Measurements from ENCODE around the gene CCNK. TPM values are rescaled to one million over a fixed set of nuclear protein-coding genes. Genes with fewer than 3 reads are reported as not detected.

Gene CCNK
- total RNA-seq, 2 experiments from 2014 or later, result 90.7 to 99.0 TPM

DNA sequence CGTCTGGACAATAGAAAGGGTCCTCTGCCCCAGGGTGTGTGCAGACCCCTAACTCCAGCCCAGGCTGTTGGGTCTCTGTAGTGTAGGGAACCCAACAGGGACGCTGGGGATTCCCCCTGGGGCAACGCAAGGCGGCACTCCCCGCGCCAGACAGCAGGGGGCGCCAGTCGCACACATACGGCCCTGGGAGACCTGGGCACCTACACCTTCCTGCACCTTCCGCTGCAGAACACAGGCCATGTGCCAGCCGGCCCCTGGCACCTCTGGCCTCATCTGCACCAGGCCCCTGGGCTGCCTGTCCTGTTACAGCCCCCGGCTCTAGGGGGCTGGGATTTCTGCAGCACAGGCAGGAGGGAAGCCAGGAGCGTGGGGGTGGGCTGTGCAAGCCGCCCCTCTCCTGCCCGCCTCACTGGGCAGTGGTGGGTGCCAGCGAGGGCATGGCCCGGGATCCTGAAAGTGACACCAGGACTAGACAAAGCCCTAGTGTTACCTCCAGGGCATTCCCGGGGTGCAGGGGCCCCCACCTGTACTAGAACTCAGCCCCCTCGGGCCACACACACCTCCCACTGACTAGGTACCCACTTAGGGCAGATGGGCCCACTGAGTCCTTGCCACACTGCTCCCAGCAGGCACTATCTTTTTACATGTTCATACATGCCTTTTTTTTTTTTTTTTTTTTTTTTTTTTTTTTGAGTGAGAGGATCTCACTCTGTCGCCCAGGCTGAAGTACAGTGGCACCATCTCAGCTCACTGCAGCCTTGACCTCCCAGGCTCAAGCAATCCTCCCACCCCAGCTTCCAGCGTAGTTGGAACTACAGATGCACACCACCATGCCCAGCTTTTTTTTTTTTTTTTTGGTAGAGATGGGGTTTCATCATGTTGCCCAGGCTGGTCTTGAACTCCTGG lies 37.5 kb downstream of the CCNK start:
- H3K27ac Mint-ChIP-seq, result no peak overlapping the region

DNA sequence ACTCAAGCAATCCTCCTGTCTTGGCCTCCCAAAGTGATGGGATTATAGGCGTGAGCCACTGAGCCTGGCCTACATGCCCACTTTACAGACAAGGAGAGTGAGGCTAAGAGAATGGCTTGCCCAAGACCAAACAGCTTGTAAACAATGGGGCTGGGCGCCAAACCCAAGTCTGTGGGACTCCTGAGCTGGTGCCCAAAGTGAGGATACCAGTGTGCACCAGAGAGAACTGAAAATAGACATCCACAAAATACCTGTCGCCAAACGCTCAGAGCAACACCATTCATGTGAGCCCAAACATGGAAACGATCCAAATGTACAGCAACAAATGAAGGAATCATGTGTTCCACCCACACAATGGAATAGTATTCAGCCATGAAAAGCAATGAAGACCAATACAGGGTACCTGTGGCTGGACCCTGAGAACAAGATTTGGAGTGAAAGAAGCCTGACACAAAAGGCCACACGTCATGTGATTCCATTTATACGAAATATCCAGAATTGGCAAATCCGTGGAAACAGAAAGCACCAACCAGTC lies 38.2 kb downstream of the CCNK start:
- Mint-ChIP-seq H3K9me3 (no peaks in the 10 kb centered on the region), H3K4me1 (ENCODE audit: low read depth) (no peaks in the 10 kb centered on the region), H3K36me3 (ENCODE audit: low read depth) (no peaks in the 10 kb centered on the region), H3K27me3 (ENCODE audit: low read depth) (no peaks in the 10 kb centered on the region), H3K27ac (no peak overlapping the region), H3K4me3 (no peak overlapping the region)
- intact Hi-C loops (cut with micrococcal nuclease), result loop anchor here (2.0 kb wide), 2 partner anchors 163 to 365 kb away; no protein-coding TSS in a partner anchor
- no peak for DNase-seq
- CTCF ChIA-PET, result interaction anchor here (0.6 to 3.3 kb wide), 4 partner anchors 31 to 1325 kb away, joined by 3 to 19 read pairs (median 4); no protein-coding TSS in a partner anchor

More for the DNA sequence above, 37.5 kb downstream of the CCNK start:
- intact Hi-C loops (cut with micrococcal nuclease), result loop anchor here (1.0 to 2.0 kb wide), 3 partner anchors 111 to 366 kb away; no protein-coding TSS in a partner anchor
- peak; percentile 89 for DNase-seq
- Mint-ChIP-seq H3K9me3 (no peaks in the 10 kb centered on the region), H3K4me1 (ENCODE audit: low read depth) (no peaks in the 10 kb centered on the region), H3K27me3 (ENCODE audit: low read depth) (no peaks in the 10 kb centered on the region), H3K36me3 (ENCODE audit: low read depth) (no peaks in the 10 kb centered on the region), H3K4me3 (no peak overlapping the region)
- CTCF ChIA-PET, result interaction anchor here (0.6 to 3.3 kb wide), 6 partner anchors 10 to 1325 kb away, joined by 3 to 19 read pairs (median 4); no protein-coding TSS in a partner anchor

DNA sequence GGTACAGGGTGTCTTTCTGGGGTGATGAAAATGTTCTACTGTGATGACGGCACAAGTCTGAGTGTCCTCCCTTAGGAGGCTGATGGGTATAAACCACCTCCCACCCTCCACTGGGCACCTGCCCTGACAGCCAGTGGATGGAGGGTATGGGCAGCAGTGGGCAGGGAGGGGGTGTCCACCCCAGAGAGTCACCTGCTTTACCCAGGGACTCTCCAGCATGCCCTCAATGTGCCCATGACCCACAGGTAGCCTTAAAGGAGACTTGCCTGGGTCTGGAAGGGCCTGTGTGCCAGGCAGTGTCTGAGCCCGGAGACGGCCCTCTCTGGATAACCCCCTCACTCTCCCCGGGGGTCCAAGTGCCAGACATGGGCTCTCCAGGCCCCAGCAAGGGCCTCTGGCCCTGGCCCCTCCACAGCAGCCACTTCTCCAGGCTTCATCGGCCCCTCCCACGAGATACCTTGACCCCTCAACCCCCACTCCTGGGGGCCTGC lies 38.8 kb downstream of the CCNK start:
- H3K4me3 Mint-ChIP-seq, result no peak overlapping the region
- H3K9me3 Mint-ChIP-seq, result no peaks in the 10 kb centered on the region
- no peaks in the 10 kb centered on the region for H3K27me3 Mint-ChIP-seq (ENCODE audit: low read depth)
- no peak overlapping the region for H3K27ac Mint-ChIP-seq
- CTCF ChIA-PET, result interaction anchor here (3.3 kb wide), 1 partner anchor 108 kb away, joined by 19 read pairs; no protein-coding TSS in a partner anchor
- no peaks in the 10 kb centered on the region for H3K36me3 Mint-ChIP-seq (ENCODE audit: low read depth)
- peaks cover 4% of the 10 kb centered on the region for H3K4me1 Mint-ChIP-seq (ENCODE audit: low read depth)
- DNase-seq, result no peak
- intact Hi-C loops (cut with micrococcal nuclease), result loop anchor here (2.0 kb wide), 2 partner anchors 163 to 365 kb away; no protein-coding TSS in a partner anchor

- Mint-ChIP-seq H3K4me1 (ENCODE audit: low read depth) (peaks cover 10% of the 10 kb centered on the region), H3K36me3 (ENCODE audit: low read depth) (no peaks in the 10 kb centered on the region), H3K4me3 (no peak overlapping the region), H3K27ac (no peak overlapping the region), H3K9me3 (no peaks in the 10 kb centered on the region), H3K27me3 (ENCODE audit: low read depth) (no peaks in the 10 kb centered on the region)
- CTCF ChIA-PET, result no interaction called here
- DNase-seq, result no peak
- intact Hi-C loops (cut with micrococcal nuclease), result no loop called here
Observed at GRCh38 chr14:99520571-99521081, 39.4 kb downstream of the CCNK start.

DNA sequence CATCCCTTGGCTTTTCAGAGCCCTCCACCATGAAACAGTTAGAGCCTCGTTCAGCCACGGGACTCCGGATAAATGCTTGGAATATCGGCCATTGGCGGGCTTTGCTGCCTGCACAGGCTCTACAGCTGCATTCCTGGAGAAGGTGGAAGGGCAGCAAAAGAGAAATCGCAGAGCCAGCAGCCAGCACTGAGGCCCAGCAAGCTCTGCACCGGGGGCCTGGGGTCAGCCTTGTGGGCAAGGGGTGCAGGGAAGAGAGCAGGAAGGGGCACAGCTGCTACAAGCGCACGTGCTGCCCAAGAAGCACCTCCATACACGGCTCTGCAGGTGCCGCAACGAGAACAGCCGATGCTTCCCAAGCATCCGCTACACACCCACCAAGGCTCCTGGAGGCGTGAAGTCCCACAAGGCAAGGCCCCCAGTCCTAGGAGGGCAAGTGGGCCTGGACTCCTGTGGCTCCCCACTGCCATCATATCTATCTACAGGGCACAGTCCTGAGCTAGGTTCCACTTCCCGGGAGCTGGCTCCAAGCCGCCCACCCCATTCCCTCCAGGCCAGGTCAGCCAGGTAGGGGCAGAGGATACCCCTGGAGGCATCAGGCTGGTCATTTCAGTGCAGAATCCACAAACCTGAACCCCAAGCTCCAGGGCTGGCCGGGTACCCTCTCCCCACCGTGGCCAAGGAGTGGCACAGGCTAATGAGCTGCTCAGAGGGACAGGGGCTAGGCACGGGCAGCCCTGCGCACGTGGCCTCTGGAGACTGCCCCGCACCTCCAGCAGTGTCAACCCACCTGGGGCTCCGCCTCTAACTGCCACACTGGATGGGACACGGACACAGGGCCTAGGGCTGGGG lies 40.2 kb downstream of the CCNK start:
- peaks cover 12% of the 10 kb centered on the region for H3K4me1 Mint-ChIP-seq (ENCODE audit: low read depth)
- H3K27me3 Mint-ChIP-seq (ENCODE audit: low read depth), result no peaks in the 10 kb centered on the region
- no peak for DNase-seq
- no peaks in the 10 kb centered on the region for H3K9me3 Mint-ChIP-seq
- CTCF ChIA-PET, result interaction anchor here (1.6 kb wide), 1 partner anchor 9 kb away, joined by 4 read pairs; no protein-coding TSS in a partner anchor
- intact Hi-C loops (cut with micrococcal nuclease), result no loop called here
- H3K36me3 Mint-ChIP-seq (ENCODE audit: low read depth), result no peaks in the 10 kb centered on the region
- H3K4me3 Mint-ChIP-seq, result no peak overlapping the region
- H3K27ac Mint-ChIP-seq, result no peak overlapping the region

DNA sequence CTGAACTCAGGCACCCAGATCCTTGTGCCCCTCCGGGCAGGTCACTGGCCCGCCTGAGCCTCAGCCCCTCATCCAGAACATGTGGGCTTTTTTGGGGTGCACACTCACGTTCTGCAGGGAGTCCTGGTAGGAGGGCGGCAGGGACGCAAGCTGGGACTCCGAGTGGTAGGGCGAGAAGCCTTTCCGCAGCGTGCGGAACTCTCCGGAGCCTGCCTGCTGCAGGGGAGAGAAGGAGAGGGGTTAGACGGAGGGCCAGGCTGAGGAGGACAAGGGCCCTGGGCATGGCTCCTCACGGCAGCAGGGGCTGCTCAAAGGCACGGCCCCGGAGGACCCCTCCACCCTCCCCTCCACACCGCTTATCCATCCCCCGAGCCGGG lies 40.8 kb downstream of the CCNK start:
- CTCF ChIA-PET, result interaction anchor here (1.6 kb wide), 1 partner anchor 9 kb away, joined by 4 read pairs; no protein-coding TSS in a partner anchor
- no peak overlapping the region for H3K4me3 Mint-ChIP-seq
- DNase-seq, result no peak
- intact Hi-C loops (cut with micrococcal nuclease), result no loop called here
- H3K9me3 Mint-ChIP-seq, result no peaks in the 10 kb centered on the region
- no peaks in the 10 kb centered on the region for H3K36me3 Mint-ChIP-seq (ENCODE audit: low read depth)
- H3K27me3 Mint-ChIP-seq (ENCODE audit: low read depth), result no peaks in the 10 kb centered on the region
- H3K4me1 Mint-ChIP-seq (ENCODE audit: low read depth), result peaks cover 12% of the 10 kb centered on the region
- no peak overlapping the region for H3K27ac Mint-ChIP-seq

GRCh38 chr14:99522457-99522891 lies 41.3 kb downstream of the CCNK start:
- H3K4me1 Mint-ChIP-seq (ENCODE audit: low read depth), result peaks cover 12% of the 10 kb centered on the region
- no peak for DNase-seq
- H3K36me3 Mint-ChIP-seq (ENCODE audit: low read depth), result no peaks in the 10 kb centered on the region
- H3K4me3 Mint-ChIP-seq, result no peak overlapping the region
- no peaks in the 10 kb centered on the region for H3K27me3 Mint-ChIP-seq (ENCODE audit: low read depth)
- intact Hi-C loops (cut with micrococcal nuclease), result no loop called here
- CTCF ChIA-PET, result interaction anchor here (1.6 kb wide), 1 partner anchor 10 kb away, joined by 4 read pairs; no protein-coding TSS in a partner anchor
- no peaks in the 10 kb centered on the region for H3K9me3 Mint-ChIP-seq
- H3K27ac Mint-ChIP-seq, result no peak overlapping the region

DNA sequence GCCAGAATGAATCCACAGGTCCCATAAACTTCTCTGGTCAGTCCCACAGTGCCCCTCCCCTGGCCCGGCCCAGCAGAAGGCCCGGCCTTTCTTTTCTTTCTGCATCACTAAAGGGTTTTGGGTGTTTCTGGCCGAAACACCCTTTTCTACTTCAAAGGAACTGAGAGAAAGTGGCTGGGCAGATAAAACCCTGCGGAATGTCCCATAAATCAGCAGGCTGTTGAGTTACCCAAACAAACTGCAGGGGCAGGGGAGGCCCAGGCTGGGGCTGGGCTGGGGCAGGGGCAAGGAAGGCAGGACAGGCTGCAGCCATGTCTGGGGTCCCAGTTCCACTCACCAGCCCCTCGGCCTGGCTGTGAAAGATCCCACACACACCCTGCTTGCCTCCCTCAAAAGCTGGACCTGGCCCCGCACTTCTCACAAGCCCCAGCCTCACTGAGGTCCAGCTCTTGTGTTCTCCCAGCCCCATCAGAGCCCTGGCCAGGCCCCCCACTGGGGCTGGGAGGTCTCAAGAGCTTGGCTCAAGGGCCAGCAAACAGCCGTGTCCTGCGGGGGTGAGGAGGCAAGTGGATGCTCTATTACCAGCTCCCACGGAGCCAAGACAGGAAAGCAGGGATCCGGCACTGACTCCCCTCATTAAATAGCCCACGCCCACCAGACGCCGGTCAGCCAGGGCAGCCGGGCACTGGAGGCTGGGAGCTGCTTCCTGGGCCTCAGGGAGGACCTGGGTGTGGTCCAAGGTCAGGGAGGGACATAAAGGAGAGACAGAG lies 41.9 kb downstream of the CCNK start:
- intact Hi-C loops (cut with micrococcal nuclease), result no loop called here
- DNase-seq, result no peak
- no peak overlapping the region for H3K27ac Mint-ChIP-seq
- CTCF ChIA-PET, result no interaction called here
- H3K4me1 Mint-ChIP-seq (ENCODE audit: low read depth), result peaks cover 12% of the 10 kb centered on the region
- H3K27me3 Mint-ChIP-seq (ENCODE audit: low read depth), result no peaks in the 10 kb centered on the region
- H3K4me3 Mint-ChIP-seq, result no peak overlapping the region
- no peaks in the 10 kb centered on the region for H3K9me3 Mint-ChIP-seq
- H3K36me3 Mint-ChIP-seq (ENCODE audit: low read depth), result no peaks in the 10 kb centered on the region

- no peak for DNase-seq
- Mint-ChIP-seq H3K27me3 (ENCODE audit: low read depth) (no peaks in the 10 kb centered on the region), H3K4me1 (ENCODE audit: low read depth) (peaks cover 12% of the 10 kb centered on the region), H3K4me3 (no peak overlapping the region), H3K9me3 (no peaks in the 10 kb centered on the region), H3K27ac (no peak overlapping the region), H3K36me3 (ENCODE audit: low read depth) (no peaks in the 10 kb centered on the region)
- intact Hi-C loops (cut with micrococcal nuclease), result no loop called here
- CTCF ChIA-PET, result no interaction called here
Observed at GRCh38 chr14:99523704-99524055, 42.5 kb downstream of the CCNK start.

DNA sequence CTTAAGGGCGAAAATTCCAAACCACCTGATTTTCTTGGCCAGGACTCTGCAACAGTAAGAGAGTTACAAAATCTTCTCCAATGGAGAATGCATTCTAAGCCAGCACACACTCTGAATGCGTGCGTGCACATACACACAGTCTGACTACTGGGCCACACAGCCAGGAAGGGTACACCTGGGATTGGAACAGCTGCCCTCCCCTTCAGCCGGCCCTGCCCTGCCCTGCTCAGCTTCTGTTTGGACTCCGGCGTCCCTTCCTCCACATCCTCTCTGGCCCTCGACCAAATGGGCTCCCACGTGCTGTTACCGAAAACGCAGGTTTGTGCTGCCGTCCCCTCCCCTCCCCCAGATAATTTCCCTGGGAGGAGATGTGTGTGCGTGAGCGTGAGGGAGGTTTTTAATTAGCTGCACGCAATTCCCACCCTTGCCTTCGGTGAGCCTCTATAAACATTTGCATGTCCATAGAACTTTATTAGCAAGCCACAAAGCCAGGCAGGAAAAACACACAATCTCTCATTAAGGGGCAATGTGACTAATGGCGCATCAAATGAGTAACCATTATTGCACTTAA lies 43.0 kb downstream of the CCNK start:
- Mint-ChIP-seq H3K27me3 (ENCODE audit: low read depth) (no peaks in the 10 kb centered on the region), H3K36me3 (ENCODE audit: low read depth) (no peaks in the 10 kb centered on the region), H3K9me3 (no peaks in the 10 kb centered on the region), H3K4me1 (ENCODE audit: low read depth) (peaks cover 12% of the 10 kb centered on the region), H3K4me3 (no peak overlapping the region), H3K27ac (no peak overlapping the region)
- CTCF ChIA-PET, result no interaction called here
- no peak for DNase-seq
- intact Hi-C loops (cut with micrococcal nuclease), result no loop called here

Data from activated naive CD4-positive, alpha-beta T cell treated with anti-CD3 and anti-CD28 coated beads for 36 hours (primary cell).